Measurements from ENCODE around the gene RTRAF. TPM values are rescaled to one million over a fixed set of nuclear protein-coding genes. Genes with fewer than 3 reads are reported as not detected.

The RTRAF gene
- total and polyA plus RNA-seq, 2 of the 8 experiments (the other 6 are each of a cell fraction or from before 2014, with no cell fraction given) = 149 to 359 TPM

- Histone ChIP-seq H2AFZ (ENCODE audit: low read length) (no peak overlapping the region), H3K4me2 (ENCODE audit: insufficient read depth in 1 of 2, low read depth in 2 of 2, low read length in 2 of 2) (no peak overlapping the region), H4K5ac (ENCODE audit: insufficient read length, low read depth, low read length) (no peak overlapping the region), H2BK5ac (ENCODE audit: low read depth, low read length) (no peak overlapping the region), H3K14ac (ENCODE audit: insufficient read length) (no peak overlapping the region), H3K79me1 (ENCODE audit: low read depth, low read length) (no peaks in the 10 kb centered on the region), H3K4me3 (ENCODE audit: extremely low read depth in 1 of 4, insufficient read depth in 2 of 4, low read depth in 3 of 4, low read length in 4 of 4) (no peak overlapping the region), H3K23me2 (ENCODE audit: low read depth, low read length) (no peaks in the 10 kb centered on the region), H2BK120ac (replicated peaks; ENCODE audit: low read depth, low read length) (no peak overlapping the region), H3K4me1 (replicated peaks in 1 of 4; ENCODE audit: control insufficient read depth in 3 of 4, insufficient read depth in 4 of 4, low read length in 3 of 4) (no peaks in the 10 kb centered on the region), H2BK12ac (ENCODE audit: low read depth, low read length) (no peak overlapping the region), H3K23ac (ENCODE audit: insufficient read length) (no peak overlapping the region), H2BK15ac (ENCODE audit: low read length) (no peak overlapping the region), H3K36me3 (ENCODE audit: control insufficient read depth in 2 of 4, insufficient read depth in 4 of 4, low read length in 3 of 4) (0 out of 8 replicates have a peak, but pooled peaks cover 0 to 2% (median 0%) of the 10 kb centered on the region in 4 experiments), H2BK20ac (ENCODE audit: low read length) (no peak overlapping the region), H4K20me1 (replicated peaks in 1 of 2; ENCODE audit: control insufficient read depth in 1 of 2, insufficient read depth in 2 of 2, low read length in 2 of 2) (no peaks in the 10 kb centered on the region), H3K79me2 (ENCODE audit: control insufficient read depth in 1 of 2, insufficient read depth in 2 of 2, low read length in 2 of 2) (no peaks in the 10 kb centered on the region), H2AK5ac (ENCODE audit: low read depth, low read length) (no peak overlapping the region), H3K9me3 (ENCODE audit: insufficient read depth in 2 of 2, low read depth in 1 of 2, low read length in 1 of 2) (no peaks in the 10 kb centered on the region), H3K56ac (replicated peaks; ENCODE audit: insufficient read length, low read depth, low read length) (no peak overlapping the region), H3K27me3 (replicated peaks in 1 of 4; ENCODE audit: control insufficient read depth in 3 of 4, extremely low read depth in 1 of 4, insufficient read depth in 3 of 4, low read length in 3 of 4) (no peaks in the 10 kb centered on the region; a peak in 1 of 7 replicates), H4K8ac (ENCODE audit: extremely low read depth, insufficient read depth, low read length) (no peak overlapping the region), H3K27ac (ENCODE audit: low read depth, low read length) (no peak overlapping the region), H4K91ac (replicated peaks; ENCODE audit: insufficient read length, low read length) (no peak overlapping the region), H3K4ac (replicated peaks; ENCODE audit: insufficient read length, low read depth, low read length) (no peak overlapping the region), H3K9ac (replicated peaks in 1 of 4; ENCODE audit: extremely low read depth in 1 of 4, low read depth in 3 of 4, low read length in 3 of 4) (no peak overlapping the region), H3K18ac (ENCODE audit: extremely low read depth, low read length) (no peak overlapping the region)
- no peak for DNase-seq (ENCODE audit: low read depth in 1 of 2, low spot score in 2 of 2)
- ChIA-PET CTCF (ENCODE audit: partially characterized antibody) (interaction anchor here (0.6 to 4.5 kb wide), 6 partner anchors 12 to 1471 kb away, joined by 3 to 25 read pairs (median 4); no protein-coding TSS in a partner anchor), POLR2A (ENCODE audit: partially characterized antibody) (no interaction called here)
- no peak for FAIRE-seq
- 80% methylated on average over 6 of the region's 6 CpGs; no CpG with 5 or more reads in 1 of the 2 experiments for WGBS, 2 experiments (ENCODE audit: extremely low coverage in 1 of 2, insufficient coverage in 1 of 2, insufficient read length in 1 of 2, insufficient replicate concordance in 2 of 2, low coverage in 1 of 2, low lambda C conversion rate in 2 of 2, missing lambda C conversion rate in 1 of 2)
- TF ChIP-seq SIX5 (IDR thresholded peaks at IDR 0.05; ENCODE audit: low read depth, low read length) = no peak
Measured at GRCh38 chr14:52060080-52060479, 70.7 kb downstream of the RTRAF start.

All from H1 (cell line).